H9 (cell line): ENCODE data around the gene MAP7. TPM values are rescaled to one million over a fixed set of nuclear protein-coding genes. Genes with fewer than 3 reads are reported as not detected.

Source experiments
- DNase-seq: peaks from one replicate; pipeline ENCODE4 v3.0.0-alpha.2; 2017
- H2AFZ ChIP-seq: one replicate; pipeline ENCODE4 v1.6.1; 2013; ENCODE audit warnings: mild to moderate bottlenecking, low read length, control low read depth, moderate library complexity
- H2AK5ac ChIP-seq: 2 replicates; pipeline ENCODE4 v1.6.1; 2013; ENCODE audit warnings: low read length, control low read depth, mixed read lengths; ENCODE audit not compliant: insufficient read length
- H2BK120ac ChIP-seq: one replicate; pipeline ENCODE4 v1.6.1; 2013; ENCODE audit warnings: low read depth, mild to moderate bottlenecking, low read length, control low read depth, inconsistent platforms; ENCODE audit not compliant: poor library complexity, severe bottlenecking
- H2BK12ac ChIP-seq: 2 replicates; pipeline ENCODE4 v1.6.1; 2013; ENCODE audit warnings: low read length, control low read depth, mixed read lengths, low read depth; ENCODE audit not compliant: insufficient read length
- H2BK15ac ChIP-seq: 2 replicates; pipeline ENCODE4 v1.6.1; 2013; ENCODE audit warnings: low read depth, low read length, control low read depth
- H2BK20ac ChIP-seq: one replicate; pipeline ENCODE4 v1.6.1; 2013; ENCODE audit warnings: low read depth, mild to moderate bottlenecking, low read length, control low read depth, inconsistent platforms; ENCODE audit not compliant: poor library complexity, severe bottlenecking
- H2BK5ac ChIP-seq: 2 replicates; pipeline ENCODE4 v1.6.1; 2013; ENCODE audit warnings: low read length, control low read depth, mixed read lengths; ENCODE audit not compliant: insufficient read length
- H3K14ac ChIP-seq: 2 replicates; pipeline ENCODE4 v1.6.1; 2013; ENCODE audit warnings: low read length, control low read depth; ENCODE audit not compliant: insufficient read depth
- H3K18ac ChIP-seq: 2 replicates; pipeline ENCODE4 v1.6.1; 2013; ENCODE audit warnings: low read depth, mild to moderate bottlenecking, mixed read lengths, low read length, control low read depth; ENCODE audit not compliant: insufficient read length
- H3K23ac ChIP-seq: 2 replicates; pipeline ENCODE4 v1.6.1; 2013; ENCODE audit warnings: low read length, control low read depth, mixed read lengths, low read depth; ENCODE audit not compliant: insufficient read length
- H3K23me2 ChIP-seq: 2 replicates; pipeline ENCODE4 v1.6.1; 2013; ENCODE audit warnings: low read depth, mild to moderate bottlenecking, mixed read lengths, low read length, control low read depth; ENCODE audit not compliant: insufficient read length, poor library complexity, severe bottlenecking
- H3K27ac ChIP-seq: 2 replicates; pipeline ENCODE4 v1.5.1; 2013; ENCODE audit warnings: low read length, control low read depth, mixed read lengths, low read depth; ENCODE audit not compliant: insufficient read length
- H3K27me3 ChIP-seq: 2 replicates; pipeline ENCODE4 v1.6.1; 2013; ENCODE audit warnings: low read length, control low read depth, inconsistent platforms; ENCODE audit not compliant: insufficient read depth
- H3K4ac ChIP-seq: 2 replicates; pipeline ENCODE4 v1.6.1; 2013; ENCODE audit warnings: low read depth, mild to moderate bottlenecking, control low read depth, inconsistent platforms, low read length, moderate library complexity
- H3K4me1 ChIP-seq: 2 replicates; pipeline ENCODE4 v1.6.1; 2013; ENCODE audit warnings: low read length, control low read depth, inconsistent platforms; ENCODE audit not compliant: insufficient read depth
- H3K4me2 ChIP-seq: 2 replicates; pipeline ENCODE4 v1.6.1; 2013; ENCODE audit warnings: low read length, control low read depth, mixed read lengths; ENCODE audit not compliant: insufficient read length, insufficient read depth
- H3K56ac ChIP-seq: 2 replicates; pipeline ENCODE4 v1.6.1; 2013; ENCODE audit warnings: low read depth, mild to moderate bottlenecking, mixed read lengths, low read length, control low read depth; ENCODE audit not compliant: insufficient read length
- H3K79me1 ChIP-seq: 2 replicates; pipeline ENCODE4 v1.6.1; 2013; ENCODE audit warnings: low read depth, mild to moderate bottlenecking, moderate library complexity, low read length, control low read depth, inconsistent platforms; ENCODE audit not compliant: insufficient read depth, poor library complexity, severe bottlenecking
- H3K79me2 ChIP-seq: 2 replicates; pipeline ENCODE4 v1.6.1; 2013; ENCODE audit warnings: low read length, control low read depth, inconsistent platforms; ENCODE audit not compliant: insufficient read depth
- H3K9ac ChIP-seq: 2 replicates; pipeline ENCODE4 v1.6.1; 2013; ENCODE audit warnings: low read length, control low read depth, mixed read lengths; ENCODE audit not compliant: insufficient read length; ENCODE audit errors: extremely low read depth
- H3K9me3 ChIP-seq: one replicate; pipeline ENCODE4 v1.6.1; 2013; ENCODE audit warnings: low read depth, low read length, inconsistent platforms; ENCODE audit not compliant: control insufficient read depth
- H3T11ph ChIP-seq: one replicate; pipeline ENCODE4 v1.6.1; 2013; ENCODE audit warnings: mild to moderate bottlenecking, low read length, control low read depth, inconsistent platforms
- H4K20me1 ChIP-seq: one replicate; pipeline ENCODE4 v1.6.1; 2013; ENCODE audit not compliant: control insufficient read depth, insufficient read length, insufficient read depth
- H4K5ac ChIP-seq: 2 replicates; pipeline ENCODE4 v1.6.1; 2013; ENCODE audit warnings: low read depth, mild to moderate bottlenecking, mixed read lengths, low read length, control low read depth; ENCODE audit not compliant: insufficient read length
- H4K8ac ChIP-seq: replicated peaks from 2 replicates; pipeline ENCODE4 v1.6.1; 2013; ENCODE audit warnings: low read length, control low read depth, mixed read lengths, low read depth; ENCODE audit not compliant: insufficient read length
- H4K91ac ChIP-seq: 2 replicates; pipeline ENCODE4 v1.6.1; 2013; ENCODE audit warnings: low read depth, mild to moderate bottlenecking, moderate library complexity, mixed read lengths, low read length, control low read depth; ENCODE audit not compliant: insufficient read length
- H3K27ac Mint-ChIP-seq, 3 experiments: 2 replicates in 2 of 3; 3 replicates in 1 of 3; pipeline ENCODE4 v1.8.0; 2020 to 2021; ENCODE audit warnings: mixed read lengths in 3 of 3, mild to moderate bottlenecking in 1 of 3, moderate library complexity in 1 of 3
- H3K27me3 Mint-ChIP-seq: 2 replicates; pipeline ENCODE4 v1.8.0; 2021; ENCODE audit warnings: low read depth, mild to moderate bottlenecking, moderate library complexity, mixed read lengths
- H3K36me3 Mint-ChIP-seq, 3 experiments: 2 replicates in 2 of 3; 3 replicates in 1 of 3; pipeline ENCODE4 v1.8.0; 2020 to 2021; ENCODE audit warnings: low read depth in 3 of 3, mixed read lengths in 3 of 3; ENCODE audit not compliant: insufficient read depth in 1 of 3
- H3K4me1 Mint-ChIP-seq, 2 experiments: 2 replicates each; pipeline ENCODE4 v1.8.0; 2020; ENCODE audit warnings: mixed read lengths in 2 of 2
- H3K4me3 Mint-ChIP-seq, 2 experiments: 2 replicates in 1 of 2; 3 replicates in 1 of 2; pipeline ENCODE4 v1.8.0; 2020 to 2021; ENCODE audit warnings: mild to moderate bottlenecking in 2 of 2, mixed read lengths in 2 of 2, moderate library complexity in 1 of 2
- H3K9me3 Mint-ChIP-seq, 2 experiments: 2 replicates in 1 of 2; 3 replicates in 1 of 2; pipeline ENCODE4 v1.8.0; 2020; ENCODE audit warnings: mild to moderate bottlenecking in 2 of 2, mixed read lengths in 2 of 2, moderate library complexity in 1 of 2
- CTCF ChIP-seq: fragments of 200-600 bp; sonication (generic); conservative IDR thresholded peaks from 3 replicates; pipeline ENCODE4 v1.8.0; 2021; ENCODE audit warnings: antibody characterized with exemption, mild to moderate bottlenecking
- WGBS: extraction: QIAGEN DNeasy Blood & Tissue Kit; methylation state at CpG from one replicate; pipeline ENCODE4 v1.1.7; 2013; ENCODE audit warnings: missing lambda C conversion rate, low lambda C conversion rate, mixed read lengths; ENCODE audit not compliant: insufficient read length; ENCODE audit errors: extremely low coverage; 5-methylcytosine and 5-hydroxymethylcytosine counted together
- total RNA-seq: library from RNA; stranded (reverse); gene quantifications from 2 replicates; pipeline ENCODE4 v1.2.1, GENCODE V29; 2021

The MAP7 gene
- total RNA-seq, 1 experiment from 2014 or later: 51.1 TPM

DNA sequence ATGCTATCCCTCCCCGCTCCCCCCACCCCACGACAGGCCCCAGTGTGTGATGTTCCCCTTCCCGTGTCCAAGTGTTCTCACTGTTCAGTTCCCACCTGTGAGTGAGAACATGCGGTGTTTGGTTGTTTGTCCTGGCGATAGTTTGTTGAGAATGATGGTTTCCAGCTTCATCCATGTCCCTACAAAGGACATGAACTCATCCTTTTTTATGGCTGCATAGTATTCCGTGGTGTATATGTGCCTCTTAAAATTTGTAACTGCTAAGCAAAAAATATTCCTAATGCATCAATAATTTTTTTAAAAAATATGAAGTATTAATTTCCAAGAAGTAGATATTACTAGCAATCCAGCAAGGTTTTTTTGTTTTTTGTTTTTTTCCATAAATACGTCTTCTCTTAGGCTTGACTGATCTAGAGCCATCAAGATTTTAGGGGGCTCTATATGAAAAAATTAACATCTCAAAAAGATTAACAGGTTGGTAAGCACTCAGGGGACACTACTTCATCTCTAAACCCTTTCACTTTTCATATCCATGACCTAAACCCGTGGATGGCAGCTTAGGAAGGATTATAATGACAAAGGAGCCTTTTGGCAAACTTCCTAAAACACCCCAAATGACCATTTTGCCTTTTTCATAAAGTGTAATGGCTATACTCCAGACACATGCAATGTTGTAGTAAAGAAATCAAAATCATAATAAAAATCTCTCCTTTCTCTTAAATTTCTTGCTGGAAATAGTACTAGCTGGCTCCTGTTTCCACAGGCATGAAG, 14.2 kb downstream of the MAP7 start:
- H2BK12ac ChIP-seq: no peak overlapping the region
- H3K4me1 ChIP-seq: peaks cover 6% of the 10 kb centered on the region; the same call in 1 of the 2 replicates
- H2BK120ac ChIP-seq: no peak overlapping the region
- no peak overlapping the region for H2BK15ac ChIP-seq
- H3K4me3 Mint-ChIP-seq: no peak overlapping the region; a peak in 1 of 5 replicates
- H3K36me3 Mint-ChIP-seq: peaks cover 1 to 10% (median 7%) of the 10 kb centered on the region in 3 experiments; a peak in 5 of 7 replicates
- H3K79me2 ChIP-seq: peaks cover 11% of the 10 kb centered on the region; the same call in 1 of the 2 replicates
- H4K20me1 ChIP-seq: no peaks in the 10 kb centered on the region
- no peak overlapping the region for H3T11ph ChIP-seq
- no peak overlapping the region for H3K18ac ChIP-seq
- H3K23me2 ChIP-seq: no peaks in the 10 kb centered on the region
- no peaks in the 10 kb centered on the region for H3K9me3 ChIP-seq
- H3K4me1 Mint-ChIP-seq: peaks cover 57 to 65% of the 10 kb centered on the region in 2 experiments
- H4K91ac ChIP-seq: no peak overlapping the region
- no peak overlapping the region for H4K5ac ChIP-seq
- no peaks in the 10 kb centered on the region for H3K27me3 Mint-ChIP-seq
- TF ChIP-seq CTCF: no peak
- no peak overlapping the region for H2BK20ac ChIP-seq
- no peak overlapping the region for H3K14ac ChIP-seq
- no peak overlapping the region for H3K4ac ChIP-seq
- no peak overlapping the region for H4K8ac ChIP-seq
- no peak overlapping the region for H3K23ac ChIP-seq
- no peaks in the 10 kb centered on the region for H3K27me3 ChIP-seq
- no CpG with 5 or more reads among the region's 8 CpGs for WGBS
- peak overlapping the region in 2 of 3 experiments; percentile 18 to 40; a peak in 3 of 7 replicates for H3K27ac Mint-ChIP-seq
- H3K27ac ChIP-seq: no peak overlapping the region
- no peak overlapping the region for H3K9ac ChIP-seq
- H3K4me2 ChIP-seq: no peak overlapping the region
- peaks cover 10% of the 10 kb centered on the region for H3K79me1 ChIP-seq
- 0 out of 5 replicates have a peak, but pooled peaks cover 0 to 3% of the 10 kb centered on the region in 2 experiments for H3K9me3 Mint-ChIP-seq
- no peak overlapping the region for H3K56ac ChIP-seq
- H2AK5ac ChIP-seq: no peak overlapping the region
- H2AFZ ChIP-seq: no peak overlapping the region
- no peak overlapping the region for H2BK5ac ChIP-seq
- DNase-seq: no peak
